ENCODE measurements around the gene LCE3D. TPM values are rescaled to one million over a fixed set of nuclear protein-coding genes. Genes with fewer than 3 reads are reported as not detected.

LCE3D gene
- total and polyA plus RNA-seq, 9 of the 15 experiments (the other 6 are each of a cell fraction or from before 2014, with no cell fraction given), result not detected

GRCh38 chr1:152626744-152627143 is 46.4 kb upstream of the LCE3D start:
- H3K4me2 ChIP-seq (ENCODE audit: insufficient read depth, low read length), result no peak overlapping the region
- no peaks in the 10 kb centered on the region for H3K36me3 ChIP-seq (ENCODE audit: control insufficient read depth, insufficient read depth, low read length)
- H3K9me3 ChIP-seq (replicated peaks; ENCODE audit: control insufficient read depth, insufficient read depth, low read depth, low read length), result no peaks in the 10 kb centered on the region
- WGBS (ENCODE audit: insufficient coverage, low coverage, missing lambda C conversion rate), result 0% methylated on average over 1 of the region's 1 CpG
- no peak overlapping the region for H3K9ac ChIP-seq (ENCODE audit: insufficient read depth in 1 of 2, low read depth in 2 of 2, low read length in 2 of 2)
- no peak for TF ChIP-seq GTF3C2 (IDR thresholded peaks at IDR 0.05; ENCODE audit: borderline replicate concordance, extremely low read depth, insufficient read length)
- no peak for TF ChIP-seq SIN3B (IDR thresholded peaks at IDR 0.05; ENCODE audit: low read depth)
- TF ChIP-seq NR3C1 (CRISPR knock-in tag; IDR thresholded peaks at IDR 0.05), result no peak
- in situ Hi-C loops (cut with MboI), result no loop called here
- H3K27ac ChIP-seq (ENCODE audit: extremely low read depth, low read depth, low read length), result no peak overlapping the region
- H3K4me3 ChIP-seq, result no peak overlapping the region
- ATAC-seq (no peak), FAIRE-seq (no peak), DNase-seq (ENCODE audit: extremely low read depth in 1 of 4, low spot score in 3 of 4) (no peak)
- CTCF ChIA-PET (ENCODE audit: low intra/inter-chr PET ratio), result no interaction called here
- no peaks in the 10 kb centered on the region for H3K9me1 ChIP-seq (ENCODE audit: control insufficient read depth, insufficient read depth, low read length)
- no TSS peak for BruUV-seq (replicated peaks)
- POLR2A ChIA-PET, result no interaction called here
- intact Hi-C loops (cut with micrococcal nuclease), result no loop called here
- peaks cover 0 to 9% of the 10 kb centered on the region in 2 experiments; a peak in 2 of 5 replicates for H3K4me1 ChIP-seq (replicated peaks in 1 of 2; ENCODE audit: control insufficient read depth in 2 of 2, insufficient read depth in 2 of 2, low read length in 2 of 2)
- no peak overlapping the region for H2AFZ ChIP-seq (ENCODE audit: low read depth, low read length)
- no peaks in the 10 kb centered on the region for H3K79me2 ChIP-seq (ENCODE audit: control insufficient read depth, insufficient read depth, low read length)
- no peaks in the 10 kb centered on the region for H3K27me3 ChIP-seq (ENCODE audit: control insufficient read depth in 2 of 2, insufficient read depth in 2 of 2, low read length in 2 of 2)
- 0 out of 2 replicates have a peak, but pooled peaks cover 6% of the 10 kb centered on the region for H4K20me1 ChIP-seq (replicated peaks; ENCODE audit: control insufficient read depth, insufficient read depth, low read length)
